ENCODE measurements around the gene SEC22A.

Gene SEC22A

GRCh38 chr3:123198372-123198771 is 3.4 kb upstream of the SEC22A start:
- H3K9me3 ChIP-seq (ENCODE audit: low read length) = peaks cover 8% of the 10 kb centered on the region; the same call in 1 of the 2 replicates
- no peak for TF ChIP-seq CTCF (IDR thresholded peaks at IDR 0.05; ENCODE audit: low read length)
- no peak for TF ChIP-seq EZH2 (IDR thresholded peaks at IDR 0.05; ENCODE audit: borderline replicate concordance, low read length)
- no peak overlapping the region for H3K4me3 ChIP-seq (ENCODE audit: low read depth, low read length, poor library complexity, severe bottlenecking)
- H4K20me1 ChIP-seq (ENCODE audit: insufficient read depth, low read length) = no peaks in the 10 kb centered on the region
- H3K27ac ChIP-seq (ENCODE audit: low read depth, low read length, poor library complexity, severe bottlenecking) = no peak overlapping the region
- no peaks in the 10 kb centered on the region for H3K9me2 ChIP-seq (ENCODE audit: low read depth, low read length)
- no peak overlapping the region for H3K4me2 ChIP-seq (ENCODE audit: low read length)
- peaks cover 19% of the 10 kb centered on the region for H3K4me1 ChIP-seq (ENCODE audit: insufficient read depth, low read length, severe bottlenecking)
- H3F3A ChIP-seq (ENCODE audit: insufficient read depth, low read length) = no peaks in the 10 kb centered on the region
- H3K9ac ChIP-seq (ENCODE audit: low read length) = no peak overlapping the region
- H3K36me3 ChIP-seq (ENCODE audit: insufficient read depth, low read length) = no peaks in the 10 kb centered on the region
- H3K27me3 ChIP-seq (ENCODE audit: insufficient read depth, low read length) = no peaks in the 10 kb centered on the region
- H3K79me2 ChIP-seq (ENCODE audit: insufficient read depth, low read length) = peaks cover 3% of the 10 kb centered on the region; the same call in 1 of the 2 replicates
- no peak overlapping the region for H2AFZ ChIP-seq (ENCODE audit: low read length)

DNA sequence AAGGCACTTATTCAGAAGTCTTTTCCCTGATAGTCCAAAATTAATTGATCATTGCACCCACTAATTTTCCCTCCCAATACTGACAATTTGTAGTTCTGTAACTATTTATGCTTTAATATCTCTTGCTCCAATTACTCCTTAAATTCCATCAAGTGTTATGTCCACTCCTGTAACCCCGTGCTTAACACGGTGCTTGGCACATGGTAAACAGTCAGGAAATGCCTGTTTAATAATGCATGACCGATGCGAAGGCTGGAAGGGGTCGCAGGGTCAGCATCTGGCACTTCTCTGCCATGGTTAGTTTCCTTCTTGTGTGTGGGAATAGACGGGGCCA is 553 bp upstream of the SEC22A start:
- H3K9me3 ChIP-seq (ENCODE audit: low read length) = peaks cover 8% of the 10 kb centered on the region; the same call in 1 of the 2 replicates
- H4K20me1 ChIP-seq (ENCODE audit: insufficient read depth, low read length) = no peaks in the 10 kb centered on the region
- no peaks in the 10 kb centered on the region for H3F3A ChIP-seq (ENCODE audit: insufficient read depth, low read length)
- peak overlapping the region; percentile 74 for H3K27ac ChIP-seq (ENCODE audit: low read depth, low read length, poor library complexity, severe bottlenecking)
- H3K4me1 ChIP-seq (ENCODE audit: insufficient read depth, low read length, severe bottlenecking) = peaks cover 24% of the 10 kb centered on the region
- H3K4me2 ChIP-seq (ENCODE audit: low read length) = peak overlapping the region; percentile 99
- no peaks in the 10 kb centered on the region for H3K27me3 ChIP-seq (ENCODE audit: insufficient read depth, low read length)
- peak overlapping the region; percentile 86 for H2AFZ ChIP-seq (ENCODE audit: low read length)
- H3K36me3 ChIP-seq (ENCODE audit: insufficient read depth, low read length) = no peaks in the 10 kb centered on the region
- TF ChIP-seq EZH2 (IDR thresholded peaks at IDR 0.05; ENCODE audit: borderline replicate concordance, low read length) (no peak), CTCF (IDR thresholded peaks at IDR 0.05; ENCODE audit: low read length) (no peak)
- peak overlapping the region; percentile 91 for H3K9ac ChIP-seq (ENCODE audit: low read length)
- peak overlapping the region; percentile 91 for H3K4me3 ChIP-seq (ENCODE audit: low read depth, low read length, poor library complexity, severe bottlenecking)
- H3K79me2 ChIP-seq (ENCODE audit: insufficient read depth, low read length) = peaks cover 7% of the 10 kb centered on the region; the same call in 1 of the 2 replicates
- no peaks in the 10 kb centered on the region for H3K9me2 ChIP-seq (ENCODE audit: low read depth, low read length)

GRCh38 chr3:123202451-123202850 is 708 bp downstream of the SEC22A start:
- Histone ChIP-seq H4K20me1 (ENCODE audit: insufficient read depth, low read length) (no peaks in the 10 kb centered on the region), H3K36me3 (ENCODE audit: insufficient read depth, low read length) (no peaks in the 10 kb centered on the region), H2AFZ (ENCODE audit: low read length) (no peak overlapping the region), H3K4me3 (ENCODE audit: low read depth, low read length, poor library complexity, severe bottlenecking) (peak overlapping the region; percentile 91), H3K9me2 (ENCODE audit: low read depth, low read length) (no peaks in the 10 kb centered on the region), H3K9ac (ENCODE audit: low read length) (peak overlapping the region; percentile 91), H3K4me2 (ENCODE audit: low read length) (peak overlapping the region; percentile 95), H3K9me3 (ENCODE audit: low read length) (peaks cover 8% of the 10 kb centered on the region; the same call in 1 of the 2 replicates), H3K27me3 (ENCODE audit: insufficient read depth, low read length) (no peaks in the 10 kb centered on the region), H3K79me2 (ENCODE audit: insufficient read depth, low read length) (peaks cover 9% of the 10 kb centered on the region), H3K4me1 (ENCODE audit: insufficient read depth, low read length, severe bottlenecking) (peaks cover 24% of the 10 kb centered on the region), H3K27ac (ENCODE audit: low read depth, low read length, poor library complexity, severe bottlenecking) (peak overlapping the region; percentile 26), H3F3A (ENCODE audit: insufficient read depth, low read length) (no peaks in the 10 kb centered on the region)
- TF ChIP-seq CTCF (IDR thresholded peaks at IDR 0.05; ENCODE audit: low read length) (no peak), EZH2 (IDR thresholded peaks at IDR 0.05; ENCODE audit: borderline replicate concordance, low read length) (no peak)
